HG03025 (cell line): ENCODE results near the gene ZMIZ2.
"Not testable (repeated sequence)": the region's sequence is repeated elsewhere in the genome, so short reads cannot be mapped to it uniquely, and the experiment has no call there.

ENCODE experiments used
- ATAC-seq: cut with Tn5 transposase; IDR thresholded peaks from one replicate; pipeline ENCODE4 v1.9.1; 2021; ENCODE audit warnings: mild to moderate bottlenecking, moderate library complexity; ENCODE audit not compliant: unreplicated experiment, low FRiP score

Gene ZMIZ2

GRCh38 chr7:44769376-44769775 lies 20.7 kb downstream of the ZMIZ2 start:
- ATAC-seq = no peak

- peak; percentile 41 for ATAC-seq
These were observed 21.2 kb downstream of the ZMIZ2 start for GRCh38 chr7:44769776-44770294.

GRCh38 chr7:44771358-44771757 lies 22.7 kb downstream of the ZMIZ2 start:
- ATAC-seq = no peak

- ATAC-seq = no peak
These were observed 23.8 kb downstream of the ZMIZ2 start for GRCh38 chr7:44772440-44772839.

- ATAC-seq = no peak
These were observed 24.2 kb downstream of the ZMIZ2 start for GRCh38 chr7:44772867-44773266.

- not testable (repeated sequence) for ATAC-seq
These were observed 25.8 kb downstream of the ZMIZ2 start for GRCh38 chr7:44774486-44774885.

- ATAC-seq = no peak
These were observed 26.9 kb downstream of the ZMIZ2 start for GRCh38 chr7:44775383-44776107.

- no peak for ATAC-seq
These were observed 27.6 kb downstream of the ZMIZ2 start for GRCh38 chr7:44776211-44776610.

- no peak for ATAC-seq
These were observed 33.8 kb downstream of the ZMIZ2 start for GRCh38 chr7:44782460-44782859.

GRCh38 chr7:44783407-44783806 lies 34.8 kb downstream of the ZMIZ2 start:
- ATAC-seq = no peak

- ATAC-seq = no peak
These were observed 35.7 kb downstream of the ZMIZ2 start for GRCh38 chr7:44784364-44784763.

GRCh38 chr7:44785218-44785617 lies 36.6 kb downstream of the ZMIZ2 start:
- ATAC-seq = not testable (repeated sequence)

GRCh38 chr7:44787041-44787440 lies 38.4 kb downstream of the ZMIZ2 start:
- no peak for ATAC-seq

- ATAC-seq = no peak
These were observed 39.1 kb downstream of the ZMIZ2 start for GRCh38 chr7:44787762-44788161.

GRCh38 chr7:44789990-44790389 lies 41.3 kb downstream of the ZMIZ2 start:
- no peak for ATAC-seq

- ATAC-seq = no peak
These were observed 42.9 kb downstream of the ZMIZ2 start for GRCh38 chr7:44791278-44792219.

- no peak for ATAC-seq
These were observed 45.3 kb downstream of the ZMIZ2 start for GRCh38 chr7:44793919-44794318.

GRCh38 chr7:44794331-44794730 lies 45.7 kb downstream of the ZMIZ2 start:
- ATAC-seq = no peak

GRCh38 chr7:44796034-44796503 lies 47.4 kb downstream of the ZMIZ2 start:
- ATAC-seq = peak; percentile 33

GRCh38 chr7:44796504-44797328 lies 48.1 kb downstream of the ZMIZ2 start, which contains the start of gene PPIA:
Gene PPIA (plus strand): TSS chr7:44796681. CDS start chr7:44796725, 44 bp downstream.
- peak; percentile 87 for ATAC-seq
